CD14-positive monocyte (primary cell): ENCODE results near the gene CCDC7. TPM values are rescaled to one million over a fixed set of nuclear protein-coding genes. Genes with fewer than 3 reads are reported as not detected.

Experiments used
- DNase-seq, 3 donors: peaks; one replicate each; pipeline ENCODE4 v3.0.0-alpha.2; 2011 to 2022
- H2AFZ ChIP-seq: 2 replicates; pipeline ENCODE4 v1.6.0; 2012; ENCODE audit warnings: mild to moderate bottlenecking, low read depth, low read length, inconsistent platforms; ENCODE audit not compliant: insufficient read depth, poor library complexity, severe bottlenecking
- H3K27ac ChIP-seq, 2 donors: 1 replicate in 1 of 2; 2 replicates in 1 of 2; pipeline ENCODE4 v1.5.1; 2012 to 2013; ENCODE audit warnings: low read length in 2 of 2, control low read depth in 1 of 2, inconsistent platforms in 1 of 2, low read depth in 1 of 2, mild to moderate bottlenecking in 1 of 2
- H3K27me3 ChIP-seq, 2 donors: one replicate each; pipeline versions ENCODE4 v1.6.0 to v1.6.1; 2011 to 2013; ENCODE audit warnings: low read length in 2 of 2; ENCODE audit not compliant: control insufficient read depth in 2 of 2, insufficient read depth in 2 of 2
- H3K36me3 ChIP-seq, 2 donors: replicated peaks in 1 of 2; 1 replicate in 1 of 2; 2 replicates in 1 of 2; pipeline versions ENCODE4 v1.5.1 to v1.6.1; 2012 to 2013; ENCODE audit warnings: low read length in 2 of 2, control low read depth in 1 of 2, inconsistent platforms in 1 of 2, mild to moderate bottlenecking in 1 of 2; ENCODE audit not compliant: insufficient read depth in 2 of 2, control insufficient read depth in 1 of 2
- H3K4me1 ChIP-seq, 2 donors: 1 replicate in 1 of 2; 2 replicates in 1 of 2; pipeline versions ENCODE4 v1.5.1 to v1.6.1; 2012 to 2013; ENCODE audit warnings: low read length in 2 of 2, control low read depth in 1 of 2, inconsistent platforms in 1 of 2, mild to moderate bottlenecking in 1 of 2, moderate library complexity in 1 of 2; ENCODE audit not compliant: insufficient read depth in 2 of 2, control insufficient read depth in 1 of 2
- H3K4me2 ChIP-seq: replicated peaks from 2 replicates; pipeline ENCODE3; 2012; ENCODE audit warnings: low read length, moderate library complexity, mild to moderate bottlenecking; ENCODE audit not compliant: poor library complexity, severe bottlenecking; ENCODE audit errors: extremely low read depth
- H3K4me3 ChIP-seq, 3 experiments: fragments of 200-600 bp in 1 of 3; sonication (generic) in 1 of 3; replicated peaks in 1 of 3; 1 replicate in 2 of 3; 2 replicates in 1 of 3; pipeline ENCODE4 v1.5.1; 2011 to 2013; ENCODE audit warnings: low read length in 3 of 3, mild to moderate bottlenecking in 3 of 3, control low read depth in 2 of 3, low read depth in 2 of 3, inconsistent platforms in 1 of 3, moderate library complexity in 1 of 3
- H3K79me2 ChIP-seq: 2 replicates; pipeline ENCODE4 v1.6.0; 2012; ENCODE audit warnings: mild to moderate bottlenecking, control low read depth, inconsistent platforms, low read length, moderate library complexity; ENCODE audit not compliant: insufficient read depth
- H3K9ac ChIP-seq: 2 replicates; pipeline ENCODE4 v1.6.0; 2017; ENCODE audit warnings: low read length, mild to moderate bottlenecking; ENCODE audit not compliant: insufficient read depth, poor library complexity, severe bottlenecking
- H3K9me3 ChIP-seq, 2 donors: replicated peaks in 1 of 2; 1 replicate in 1 of 2; 2 replicates in 1 of 2; pipeline versions ENCODE4 v1.5.1 to v1.6.1; 2012 to 2013; ENCODE audit warnings: low read length in 2 of 2, control low read depth in 1 of 2; ENCODE audit not compliant: control insufficient read depth in 1 of 2, insufficient read depth in 1 of 2
- H4K20me1 ChIP-seq: 2 replicates; pipeline ENCODE4 v1.6.0; 2012; ENCODE audit warnings: mild to moderate bottlenecking, low read length, control low read depth, moderate library complexity; ENCODE audit not compliant: insufficient read depth
- H3K27ac Mint-ChIP-seq, 7 donors: one replicate each; pipeline ENCODE4 v1.8.0; 2020; ENCODE audit warnings: mild to moderate bottlenecking in 7 of 7, mixed read lengths in 7 of 7, moderate library complexity in 6 of 7, inconsistent platforms in 2 of 7
- H3K27me3 Mint-ChIP-seq, 3 donors: one replicate each; pipeline ENCODE4 v1.8.0; 2021 to 2022; ENCODE audit warnings: low read depth in 3 of 3, mild to moderate bottlenecking in 3 of 3, mixed read lengths in 3 of 3, moderate library complexity in 3 of 3, inconsistent platforms in 1 of 3
- H3K36me3 Mint-ChIP-seq, 2 donors: one replicate each; pipeline ENCODE4 v1.8.0; 2020; ENCODE audit warnings: mixed read lengths in 2 of 2, inconsistent platforms in 1 of 2, mild to moderate bottlenecking in 1 of 2
- H3K4me1 Mint-ChIP-seq: one replicate; pipeline ENCODE4 v1.8.0; 2020; ENCODE audit warnings: mild to moderate bottlenecking, mixed read lengths
- H3K4me3 Mint-ChIP-seq, 2 donors: one replicate each; pipeline ENCODE4 v1.8.0; 2020; ENCODE audit warnings: mild to moderate bottlenecking in 2 of 2, mixed read lengths in 2 of 2, moderate library complexity in 1 of 2
- H3K9me3 Mint-ChIP-seq, 7 donors: one replicate each; pipeline ENCODE4 v1.8.0; 2020 to 2022; ENCODE audit warnings: mixed read lengths in 7 of 7, mild to moderate bottlenecking in 6 of 7, moderate library complexity in 6 of 7, inconsistent platforms in 2 of 7
- intact Hi-C, 2 donors: fragments of 100-400 bp; cut with micrococcal nuclease; formaldehyde crosslinking; loops; one replicate each; pipeline versions ENCODE4 v1.15.0 to v1.15.1; 2023
- polyA plus RNA-seq, 3 donors: library from polyadenylated mRNA; depleted of rRNA in 1 of 3; unstranded in 2 of 3; stranded (reverse) in 1 of 3; fragments of 300-500 nt in 2 of 3; fragments of >200 nt in 1 of 3; fragmentation: Illumina TruSeq in 2 of 3; gene quantifications; 1 replicate in 2 of 3; 2 replicates in 1 of 3; pipeline ENCODE4 v1.2.3, GENCODE V29; 2012 to 2021
- TF ChIP-seq, protein P1 (sequence below): fragments of 200-600 bp; IDR thresholded peaks from one replicate; pipeline ENCODE4 v1.8.0; 2022; ENCODE audit warnings: antibody characterized with exemption, mild to moderate bottlenecking

The CCDC7 gene
- polyA plus RNA-seq, 3 donors, result 1.3 to 2.3 (median 2.0) TPM

DNA sequence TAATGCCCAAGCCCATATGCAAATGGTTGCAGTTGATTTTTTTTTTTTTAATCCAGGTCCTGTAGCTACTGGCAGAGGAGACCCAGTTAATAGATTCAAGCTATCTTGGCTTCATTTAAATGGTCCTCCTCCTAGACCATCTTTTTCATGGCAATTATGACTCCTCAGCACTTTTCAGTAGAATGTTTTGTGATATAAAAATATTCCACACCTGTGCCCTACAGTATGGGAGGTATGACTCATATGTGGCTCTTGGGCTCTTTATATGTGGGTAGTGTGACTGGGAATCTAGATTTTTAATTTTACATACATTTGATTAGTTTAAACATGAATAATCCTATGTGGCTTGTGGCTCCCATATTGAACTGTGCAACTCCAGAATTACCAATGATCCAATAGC lies 432.0 kb downstream of the CCDC7 start:
- H4K20me1 ChIP-seq, result no peaks in the 10 kb centered on the region
- H3K27me3 Mint-ChIP-seq, result peaks cover 0 to 2% (median 0%) of the 10 kb centered on the region in 3 donors
- H3K9me3 Mint-ChIP-seq, result peaks cover 0 to 8% (median 3%) of the 10 kb centered on the region in 7 donors
- intact Hi-C loops, result no loop called here
- H3K4me3 ChIP-seq, result no peak overlapping the region
- H3K27me3 ChIP-seq, result no peaks in the 10 kb centered on the region
- H3K36me3 Mint-ChIP-seq, result no peaks in the 10 kb centered on the region
- H3K9me3 ChIP-seq, result no peaks in the 10 kb centered on the region
- no peak overlapping the region for H3K9ac ChIP-seq
- no peak overlapping the region for H3K4me3 Mint-ChIP-seq
- TF ChIP-seq, protein P1, sequence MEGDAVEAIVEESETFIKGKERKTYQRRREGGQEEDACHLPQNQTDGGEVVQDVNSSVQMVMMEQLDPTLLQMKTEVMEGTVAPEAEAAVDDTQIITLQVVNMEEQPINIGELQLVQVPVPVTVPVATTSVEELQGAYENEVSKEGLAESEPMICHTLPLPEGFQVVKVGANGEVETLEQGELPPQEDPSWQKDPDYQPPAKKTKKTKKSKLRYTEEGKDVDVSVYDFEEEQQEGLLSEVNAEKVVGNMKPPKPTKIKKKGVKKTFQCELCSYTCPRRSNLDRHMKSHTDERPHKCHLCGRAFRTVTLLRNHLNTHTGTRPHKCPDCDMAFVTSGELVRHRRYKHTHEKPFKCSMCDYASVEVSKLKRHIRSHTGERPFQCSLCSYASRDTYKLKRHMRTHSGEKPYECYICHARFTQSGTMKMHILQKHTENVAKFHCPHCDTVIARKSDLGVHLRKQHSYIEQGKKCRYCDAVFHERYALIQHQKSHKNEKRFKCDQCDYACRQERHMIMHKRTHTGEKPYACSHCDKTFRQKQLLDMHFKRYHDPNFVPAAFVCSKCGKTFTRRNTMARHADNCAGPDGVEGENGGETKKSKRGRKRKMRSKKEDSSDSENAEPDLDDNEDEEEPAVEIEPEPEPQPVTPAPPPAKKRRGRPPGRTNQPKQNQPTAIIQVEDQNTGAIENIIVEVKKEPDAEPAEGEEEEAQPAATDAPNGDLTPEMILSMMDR, result no peak
- no peak overlapping the region for H2AFZ ChIP-seq
- H3K27ac ChIP-seq, result no peak overlapping the region
- H3K4me1 Mint-ChIP-seq, result no peaks in the 10 kb centered on the region
- H3K36me3 ChIP-seq, result no peaks in the 10 kb centered on the region
- no peaks in the 10 kb centered on the region for H3K4me1 ChIP-seq
- no peak overlapping the region for H3K27ac Mint-ChIP-seq
- H3K79me2 ChIP-seq, result no peaks in the 10 kb centered on the region
- DNase-seq, result no peak
- no peak overlapping the region for H3K4me2 ChIP-seq

DNA sequence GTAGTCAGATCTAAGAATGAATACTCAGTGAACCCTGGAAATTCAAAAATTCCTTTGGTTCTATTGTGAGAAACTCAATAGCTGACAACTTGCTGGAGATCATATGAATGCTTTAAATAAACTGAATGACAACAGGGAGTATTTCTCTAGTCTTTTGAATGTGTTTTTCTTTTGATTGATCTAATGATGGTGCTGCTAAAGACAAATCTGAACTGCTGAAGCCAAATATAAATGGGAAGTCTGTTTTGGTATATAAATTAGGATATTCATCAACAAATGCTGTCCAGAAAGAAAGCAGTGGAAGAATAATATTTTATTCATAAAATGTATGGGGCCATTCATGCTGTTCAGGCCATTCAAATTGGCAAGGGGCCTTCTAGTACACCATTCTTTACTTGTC lies 432.7 kb downstream of the CCDC7 start:
- Histone ChIP-seq H3K4me3 (no peak overlapping the region), H3K9me3 (no peaks in the 10 kb centered on the region), H3K27ac (no peak overlapping the region), H2AFZ (no peak overlapping the region), H3K27me3 (no peaks in the 10 kb centered on the region), H3K4me2 (no peak overlapping the region), H3K4me1 (no peaks in the 10 kb centered on the region), H3K79me2 (no peaks in the 10 kb centered on the region), H3K9ac (no peak overlapping the region), H3K36me3 (no peaks in the 10 kb centered on the region), H4K20me1 (no peaks in the 10 kb centered on the region)
- Mint-ChIP-seq H3K4me3 (no peak overlapping the region), H3K36me3 (no peaks in the 10 kb centered on the region), H3K4me1 (no peaks in the 10 kb centered on the region), H3K9me3 (peaks cover 0 to 4% (median 2%) of the 10 kb centered on the region in 7 donors), H3K27ac (no peak overlapping the region), H3K27me3 (peaks cover 0 to 2% (median 0%) of the 10 kb centered on the region in 3 donors)
- no peak for DNase-seq
- TF ChIP-seq, protein P1, result no peak
- intact Hi-C loops, result no loop called here
